HEK293T (cell line): ENCODE measurements around the gene RPL26.
"Not testable (repeated sequence)": the region's sequence is repeated elsewhere in the genome, so short reads cannot be mapped to it uniquely, and the experiment has no call there.

Source experiments
- CTCF ChIA-PET: fragments of 350-600 bp; formaldehyde crosslinking; extraction: SDS; loops from one replicate; lab custom pipeline; 2021; ENCODE audit warnings: antibody characterized with exemption, inconsistent platforms; lab: Yijun Ruan, JAX
- POLR2A ChIA-PET: fragments of 350-600 bp; formaldehyde crosslinking; extraction: SDS; loops from one replicate; lab custom pipeline; 2020; ENCODE audit warnings: antibody characterized with exemption, inconsistent platforms; lab: Yijun Ruan, JAX
- DNase-seq: peaks from one replicate; pipeline ENCODE4 v3.0.0; 2012; ENCODE audit warnings: mixed read lengths; ENCODE audit errors: extremely low spot score
- ARNT ChIP-seq: fragments of 450-650 bp; IDR thresholded peaks from 2 replicates; pipeline ENCODE4 v1.6.1; 2017; ENCODE audit warnings: mild to moderate bottlenecking
- BHLHE40 ChIP-seq: fragments of 450-650 bp; IDR thresholded peaks from 2 replicates; pipeline ENCODE4 v1.6.1; 2016; ENCODE audit warnings: mild to moderate bottlenecking, moderate library complexity, borderline replicate concordance
- CTBP1 ChIP-seq: fragments of 450-650 bp; IDR thresholded peaks from 2 replicates; pipeline ENCODE4 v1.6.1; 2016; ENCODE audit warnings: borderline replicate concordance
- ELF4 ChIP-seq: fragments of 450-650 bp; IDR thresholded peaks from 2 replicates; pipeline ENCODE4 v1.6.1; 2017; ENCODE audit warnings: antibody characterized with exemption
- FOXA1 ChIP-seq: fragments of 450-650 bp; IDR thresholded peaks from 2 replicates; pipeline ENCODE4 v1.6.1; 2016; ENCODE audit warnings: mild to moderate bottlenecking
- FOXK2 ChIP-seq: fragments of 450-650 bp; IDR thresholded peaks from 2 replicates; pipeline ENCODE4 v1.6.1; 2016; ENCODE audit warnings: mild to moderate bottlenecking
- FOXM1 ChIP-seq: fragments of 450-650 bp; IDR thresholded peaks from 2 replicates; pipeline ENCODE4 v1.6.1; 2017; ENCODE audit warnings: mild to moderate bottlenecking, borderline replicate concordance
- HDGF ChIP-seq: fragments of 450-650 bp; IDR thresholded peaks from 2 replicates; pipeline ENCODE4 v1.6.1; 2017; ENCODE audit warnings: antibody characterized with exemption, borderline replicate concordance
- L3MBTL2 ChIP-seq: fragments of 450-650 bp; conservative IDR thresholded peaks from 2 replicates; pipeline ENCODE4 v1.6.1; 2016; ENCODE audit warnings: mild to moderate bottlenecking
- LEF1 ChIP-seq: fragments of 450-650 bp; IDR thresholded peaks from 2 replicates; pipeline ENCODE4 v1.6.1; 2017; ENCODE audit warnings: mild to moderate bottlenecking, borderline replicate concordance
- NFRKB ChIP-seq: fragments of 450-650 bp; IDR thresholded peaks from 2 replicates; pipeline ENCODE4 v1.6.1; 2016; ENCODE audit warnings: mild to moderate bottlenecking, moderate library complexity
- PKNOX1 ChIP-seq: fragments of 450-650 bp; IDR thresholded peaks from 2 replicates; pipeline ENCODE4 v1.6.1; 2016
- SP1 ChIP-seq: fragments of 450-650 bp; IDR thresholded peaks from 2 replicates; pipeline ENCODE4 v1.6.1; 2017
- SUZ12 ChIP-seq: fragments of 450-650 bp; IDR thresholded peaks from 2 replicates; pipeline ENCODE4 v1.6.1; 2016; ENCODE audit warnings: mild to moderate bottlenecking
- TARDBP ChIP-seq: fragments of 450-650 bp; IDR thresholded peaks from 2 replicates; pipeline ENCODE4 v1.6.1; 2016
- ZNF384 ChIP-seq: fragments of 450-650 bp; IDR thresholded peaks from 2 replicates; pipeline ENCODE4 v1.6.1; 2016

The RPL26 gene

DNA sequence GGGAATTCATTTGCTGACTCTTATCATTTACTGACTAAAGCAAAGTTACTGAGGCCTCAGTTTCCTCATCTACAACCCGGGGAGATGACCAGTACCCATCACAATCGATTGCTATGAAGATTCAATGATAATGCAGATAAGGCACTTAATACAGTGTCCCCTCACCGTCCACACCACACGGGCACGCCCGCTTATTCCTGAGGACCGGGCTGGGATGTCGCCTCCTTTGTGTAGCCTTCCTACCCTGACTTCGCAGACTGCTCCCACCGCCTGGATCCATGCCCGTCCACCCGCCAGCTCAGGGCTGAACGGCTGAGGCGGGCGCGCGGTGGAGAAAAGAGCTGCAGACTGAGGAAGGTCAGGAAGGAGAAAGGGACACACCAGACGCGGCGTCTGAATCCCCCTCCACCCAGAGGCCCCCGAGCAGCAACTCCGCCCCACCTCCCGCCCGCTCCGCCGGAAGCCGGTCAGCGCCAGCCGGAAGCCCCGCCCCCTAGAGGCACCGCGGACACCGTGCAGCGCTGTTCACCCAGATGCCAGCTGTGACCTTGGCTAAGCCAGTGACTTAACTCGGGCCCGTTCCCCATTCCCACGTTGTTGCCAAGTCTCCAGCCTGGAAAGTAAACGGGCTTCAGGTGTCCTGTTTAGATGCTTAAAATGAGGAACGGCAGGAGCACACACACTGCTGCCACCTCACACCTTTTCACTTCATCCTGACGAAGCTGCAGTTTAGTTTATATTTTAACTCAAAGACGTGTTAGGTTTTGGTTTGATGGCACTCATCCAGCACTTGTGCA is 6.5 kb downstream of the RPL26 start, which contains the start of gene KRABD2:
Gene KRABD2, minus strand, starts transcription at position 434 of the 797 bp plus-strand sequence.
- POLR2A ChIA-PET: interaction anchor here (0.5 to 2.4 kb wide), 14 partner anchors 9 to 189 kb away, joined by 3 to 9 read pairs (median 4); partner anchors contain the start of genes PFAS, RANGRF and SLC25A35
- TF ChIP-seq L3MBTL2: peak; percentile 32
- no peak for TF ChIP-seq FOXM1
- no peak for TF ChIP-seq TARDBP
- no peak for TF ChIP-seq HDGF
- TF ChIP-seq FOXA1: no peak
- peak; percentile 32; the same call in 1 of the 2 replicates for TF ChIP-seq ELF4
- TF ChIP-seq FOXK2: no peak
- TF ChIP-seq ARNT: no peak
- DNase-seq: peak; percentile 90
- CTCF ChIA-PET: interaction anchor here (1.1 kb wide), 1 partner anchor 81 kb away, joined by 3 read pairs; the partner anchor contains the start of gene SLC25A35

GRCh38 chr17:8375738-8376259 is 7.2 kb downstream of the RPL26 start:
- no peak for TF ChIP-seq CTBP1
- TF ChIP-seq ELF4: no peak
- TF ChIP-seq PKNOX1: peak; percentile 70
- ChIA-PET POLR2A (interaction anchor here (0.8 to 2.4 kb wide), 8 partner anchors 14 to 188 kb away, joined by 3 to 9 read pairs (median 4); partner anchors contain the start of genes CTC1, PFAS and SLC25A35), CTCF (interaction anchor here (0.5 to 1.4 kb wide), 2 partner anchors 32 to 38 kb away, joined by 3 to 5 read pairs; no protein-coding TSS in a partner anchor)
- DNase-seq: no peak

- POLR2A ChIA-PET, CTCF ChIA-PET, DNase-seq: not testable (repeated sequence)
These were observed 9.1 kb downstream of the RPL26 start for GRCh38 chr17:8373856-8374255.

GRCh38 chr17:8372422-8372821 is 10.6 kb downstream of the RPL26 start:
- ChIA-PET POLR2A (no interaction called here), CTCF (no interaction called here)
- TF ChIP-seq LEF1 (no peak), HDGF (no peak), FOXM1 (no peak), ZNF384 (no peak), TARDBP (no peak), ELF4 (no peak), FOXA1 (no peak), NFRKB (no peak)

GRCh38 chr17:8371786-8372185 is 11.2 kb downstream of the RPL26 start:
- TF ChIP-seq ARNT (no peak), BHLHE40 (no peak), L3MBTL2 (no peak), PKNOX1 (no peak), FOXA1 (no peak), FOXM1 (no peak), HDGF (no peak), SP1 (no peak), CTBP1 (no peak), SUZ12 (no peak), ELF4 (no peak), LEF1 (no peak), NFRKB (no peak), ZNF384 (no peak), TARDBP (no peak), FOXK2 (no peak)
- POLR2A ChIA-PET: no interaction called here
- CTCF ChIA-PET: no interaction called here
- no peak for DNase-seq

More at GRCh38 chr17:8372422-8372821, 10.6 kb downstream of the RPL26 start:
- no peak for DNase-seq

GRCh38 chr17:8369944-8370343 is 13.0 kb downstream of the RPL26 start:
- POLR2A ChIA-PET: interaction anchor here (0.9 kb wide), 1 partner anchor 147 kb away, joined by 4 read pairs; no protein-coding TSS in a partner anchor
- DNase-seq: no peak
- TF ChIP-seq ZNF384: no peak
- TF ChIP-seq TARDBP: no peak
- TF ChIP-seq ARNT: no peak
- TF ChIP-seq NFRKB: no peak
- no peak for TF ChIP-seq CTBP1
- no peak for TF ChIP-seq BHLHE40
- no peak for TF ChIP-seq FOXK2
- TF ChIP-seq FOXM1: no peak
- no peak for TF ChIP-seq L3MBTL2
- no peak for TF ChIP-seq SUZ12
- no peak for TF ChIP-seq PKNOX1
- no peak for TF ChIP-seq ELF4
- TF ChIP-seq FOXA1: no peak
- no peak for TF ChIP-seq HDGF
- no peak for TF ChIP-seq LEF1
- CTCF ChIA-PET: no interaction called here
